Liver (tissue), 9 donors: ENCODE data around the gene GOLGA7B. TPM values are rescaled to one million over a fixed set of nuclear protein-coding genes. Genes with fewer than 3 reads are reported as not detected.

Experiments used
- DNase-seq: peaks from one replicate; pipeline ENCODE4 v3.0.0-alpha.2; 2017; ENCODE audit warnings: low spot score
- H3K27ac ChIP-seq, 2 donors: one replicate each; pipeline ENCODE4 v1.7.0; 2013; ENCODE audit warnings: inconsistent platforms in 2 of 2, low read length in 2 of 2, control low read depth in 1 of 2, low read depth in 1 of 2, mild to moderate bottlenecking in 1 of 2
- H3K27me3 ChIP-seq, 4 donors: one replicate each; pipeline versions ENCODE4 v1.6.1 to v1.7.0; 2013; ENCODE audit warnings: low read length in 3 of 4, inconsistent platforms in 1 of 4, mild to moderate bottlenecking in 1 of 4, moderate library complexity in 1 of 4; ENCODE audit not compliant: control insufficient read depth in 4 of 4, insufficient read depth in 4 of 4
- H3K36me3 ChIP-seq, 4 donors: one replicate each; pipeline versions ENCODE4 v1.6.1 to v1.7.0; 2013; ENCODE audit warnings: low read length in 3 of 4, mild to moderate bottlenecking in 3 of 4, low read depth in 1 of 4, moderate library complexity in 1 of 4; ENCODE audit not compliant: control insufficient read depth in 4 of 4, insufficient read depth in 3 of 4
- H3K4me1 ChIP-seq, 4 donors: one replicate each; pipeline versions ENCODE4 v1.6.1 to v1.7.0; 2013; ENCODE audit warnings: low read length in 3 of 4, mild to moderate bottlenecking in 3 of 4, moderate library complexity in 1 of 4; ENCODE audit not compliant: control insufficient read depth in 4 of 4, insufficient read depth in 4 of 4
- H3K4me3 ChIP-seq, 3 donors: one replicate each; pipeline versions ENCODE4 v1.6.1 to v1.7.0; 2013; ENCODE audit warnings: low read length in 3 of 3, control low read depth in 1 of 3, low read depth in 1 of 3, mild to moderate bottlenecking in 1 of 3
- H3K9ac ChIP-seq, 2 donors: one replicate each; pipeline ENCODE4 v1.7.0; 2013; ENCODE audit warnings: low read length in 2 of 2, mild to moderate bottlenecking in 2 of 2, moderate library complexity in 2 of 2, control low read depth in 1 of 2, low read depth in 1 of 2
- H3K9me3 ChIP-seq, 4 donors: one replicate each; pipeline versions ENCODE4 v1.6.1 to v1.7.0; 2013; ENCODE audit warnings: low read length in 3 of 4; ENCODE audit not compliant: control insufficient read depth in 4 of 4
- EGR1 ChIP-seq, 2 donors: IDR thresholded peaks; 2 replicates each; pipeline ENCODE4 v1.6.1; 2016 to 2018; ENCODE audit warnings: antibody characterized with exemption in 2 of 2, low read depth in 2 of 2
- FOXA1 ChIP-seq: IDR thresholded peaks from 2 replicates; pipeline ENCODE4 v1.6.1; 2016; ENCODE audit warnings: antibody characterized with exemption
- FOXA2 ChIP-seq: IDR thresholded peaks from 2 replicates; pipeline ENCODE4 v1.6.1; 2016; ENCODE audit warnings: antibody characterized with exemption
- GABPA ChIP-seq, 2 donors: IDR thresholded peaks in 1 of 2; conservative IDR thresholded peaks in 1 of 2; 2 replicates each; pipeline ENCODE4 v1.6.1; 2016; ENCODE audit warnings: antibody characterized with exemption in 2 of 2, mild to moderate bottlenecking in 1 of 2, moderate library complexity in 1 of 2
- HNF4A ChIP-seq, 2 donors: conservative IDR thresholded peaks; 2 replicates each; pipeline ENCODE4 v1.6.1; 2016; ENCODE audit warnings: antibody characterized with exemption in 2 of 2, mild to moderate bottlenecking in 2 of 2
- HNF4G ChIP-seq: IDR thresholded peaks from 2 replicates; pipeline ENCODE4 v1.6.1; 2016; ENCODE audit warnings: antibody characterized with exemption
- JUND ChIP-seq, 2 donors: IDR thresholded peaks; 2 replicates each; pipeline ENCODE4 v1.6.1; 2016; ENCODE audit warnings: antibody characterized with exemption in 2 of 2
- NR2F2 ChIP-seq: IDR thresholded peaks from 2 replicates; pipeline ENCODE4 v1.6.1; 2016; ENCODE audit warnings: antibody characterized with exemption
- RAD21 ChIP-seq, 2 donors: IDR thresholded peaks; 2 replicates each; pipeline ENCODE4 v1.6.1; 2016; ENCODE audit warnings: antibody characterized with exemption in 2 of 2, mild to moderate bottlenecking in 2 of 2
- RXRA ChIP-seq, 2 donors: IDR thresholded peaks; 2 replicates each; pipeline ENCODE4 v1.6.1; 2017 to 2018; ENCODE audit warnings: antibody characterized with exemption in 2 of 2, mild to moderate bottlenecking in 1 of 2
- SP1 ChIP-seq: IDR thresholded peaks from 2 replicates; pipeline ENCODE4 v1.6.1; 2018; ENCODE audit warnings: antibody characterized with exemption, mild to moderate bottlenecking
- TAF1 ChIP-seq: conservative IDR thresholded peaks from 2 replicates; pipeline ENCODE4 v1.6.1; 2016; ENCODE audit warnings: antibody characterized with exemption, mild to moderate bottlenecking
- YY1 ChIP-seq: IDR thresholded peaks from 2 replicates; pipeline ENCODE4 v1.6.1; 2016; ENCODE audit warnings: antibody characterized with exemption, mild to moderate bottlenecking
- WGBS: extraction: QIAGEN DNeasy Blood & Tissue Kit; methylation state at CpG from one replicate; pipeline ENCODE4 v1.1.7; 2013; 5-methylcytosine and 5-hydroxymethylcytosine counted together
- polyA plus RNA-seq, 2 donors: library from polyadenylated mRNA; stranded (reverse) in 1 of 2; unstranded in 1 of 2; fragments of 200-250 nt in 1 of 2; fragments of >200 nt in 1 of 2; fragmentation: Nextera tagmentation in 1 of 2; extraction: Ambion mirVana in 1 of 2; gene quantifications; one replicate each; pipeline versions ENCODE4 v1.2.1 to v1.2.3, GENCODE V29; 2013 to 2015
- total RNA-seq, 2 donors: library from RNA; depleted of rRNA; stranded (reverse); fragments of >200 nt; gene quantifications; one replicate each; pipeline ENCODE4 v1.2.3, GENCODE V29; 2014
- TF ChIP-seq, protein P1 (sequence below): IDR thresholded peaks from 2 replicates; pipeline ENCODE4 v1.6.1; 2016; ENCODE audit warnings: antibody characterized with exemption
- TF ChIP-seq, protein P2 (sequence below): IDR thresholded peaks from 2 replicates; pipeline ENCODE4 v1.6.1; 2016; ENCODE audit warnings: antibody characterized with exemption, mild to moderate bottlenecking
- TF ChIP-seq, protein P3 (sequence below): IDR thresholded peaks from 2 replicates; pipeline ENCODE4 v1.6.1; 2016; ENCODE audit warnings: antibody characterized with exemption
- TF ChIP-seq, protein P4 (sequence below): fragments of 150-350 bp; IDR thresholded peaks from 2 replicates; pipeline ENCODE4 v1.5.1; 2017; ENCODE audit warnings: improper control_type of control experiment, low read depth, low read length; ENCODE audit not compliant: missing input control
- TF ChIP-seq, protein P5 (sequence below): IDR thresholded peaks from 2 replicates; pipeline ENCODE4 v1.6.1; 2016; ENCODE audit warnings: antibody characterized with exemption
- donor health status: healthy.
- donor health status: healthy.
- donor health status: healthy.
- donor health status: healthy.
- donor health status: healthy.

GOLGA7B gene
- total and polyA plus RNA-seq, 4 donors = 0.05 to 0.63 (median 0.40) TPM

- Histone ChIP-seq H3K4me3 (no peak overlapping the region), H3K9me3 (no peaks in the 10 kb centered on the region), H3K4me1 (no peaks in the 10 kb centered on the region), H3K27me3 (peaks cover 0 to 4% (median 1%) of the 10 kb centered on the region in 4 donors), H3K27ac (no peak overlapping the region), H3K36me3 (no peaks in the 10 kb centered on the region), H3K9ac (no peak overlapping the region)
- TF ChIP-seq JUND (IDR thresholded peaks at IDR 0.05) = no peak
- no peak for TF ChIP-seq FOXA1
- TF ChIP-seq, protein P1, sequence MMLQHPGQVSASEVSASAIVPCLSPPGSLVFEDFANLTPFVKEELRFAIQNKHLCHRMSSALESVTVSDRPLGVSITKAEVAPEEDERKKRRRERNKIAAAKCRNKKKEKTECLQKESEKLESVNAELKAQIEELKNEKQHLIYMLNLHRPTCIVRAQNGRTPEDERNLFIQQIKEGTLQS = no peak
- TF ChIP-seq NR2F2 = no peak
- no peak for TF ChIP-seq HNF4A (conservative IDR thresholded peaks at IDR 0.05)
- TF ChIP-seq EGR1 (IDR thresholded peaks at IDR 0.05; ENCODE audit: low read depth in 2 of 2) = no peak
- no peak for TF ChIP-seq GABPA (IDR thresholded peaks at IDR 0.05 in 1 of 2, conservative IDR thresholded peaks at IDR 0.05 in 1 of 2)
- no peak for TF ChIP-seq RXRA (IDR thresholded peaks at IDR 0.05)
- TF ChIP-seq, protein P2, sequence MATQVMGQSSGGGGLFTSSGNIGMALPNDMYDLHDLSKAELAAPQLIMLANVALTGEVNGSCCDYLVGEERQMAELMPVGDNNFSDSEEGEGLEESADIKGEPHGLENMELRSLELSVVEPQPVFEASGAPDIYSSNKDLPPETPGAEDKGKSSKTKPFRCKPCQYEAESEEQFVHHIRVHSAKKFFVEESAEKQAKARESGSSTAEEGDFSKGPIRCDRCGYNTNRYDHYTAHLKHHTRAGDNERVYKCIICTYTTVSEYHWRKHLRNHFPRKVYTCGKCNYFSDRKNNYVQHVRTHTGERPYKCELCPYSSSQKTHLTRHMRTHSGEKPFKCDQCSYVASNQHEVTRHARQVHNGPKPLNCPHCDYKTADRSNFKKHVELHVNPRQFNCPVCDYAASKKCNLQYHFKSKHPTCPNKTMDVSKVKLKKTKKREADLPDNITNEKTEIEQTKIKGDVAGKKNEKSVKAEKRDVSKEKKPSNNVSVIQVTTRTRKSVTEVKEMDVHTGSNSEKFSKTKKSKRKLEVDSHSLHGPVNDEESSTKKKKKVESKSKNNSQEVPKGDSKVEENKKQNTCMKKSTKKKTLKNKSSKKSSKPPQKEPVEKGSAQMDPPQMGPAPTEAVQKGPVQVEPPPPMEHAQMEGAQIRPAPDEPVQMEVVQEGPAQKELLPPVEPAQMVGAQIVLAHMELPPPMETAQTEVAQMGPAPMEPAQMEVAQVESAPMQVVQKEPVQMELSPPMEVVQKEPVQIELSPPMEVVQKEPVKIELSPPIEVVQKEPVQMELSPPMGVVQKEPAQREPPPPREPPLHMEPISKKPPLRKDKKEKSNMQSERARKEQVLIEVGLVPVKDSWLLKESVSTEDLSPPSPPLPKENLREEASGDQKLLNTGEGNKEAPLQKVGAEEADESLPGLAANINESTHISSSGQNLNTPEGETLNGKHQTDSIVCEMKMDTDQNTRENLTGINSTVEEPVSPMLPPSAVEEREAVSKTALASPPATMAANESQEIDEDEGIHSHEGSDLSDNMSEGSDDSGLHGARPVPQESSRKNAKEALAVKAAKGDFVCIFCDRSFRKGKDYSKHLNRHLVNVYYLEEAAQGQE = no peak
- TF ChIP-seq, protein P3, sequence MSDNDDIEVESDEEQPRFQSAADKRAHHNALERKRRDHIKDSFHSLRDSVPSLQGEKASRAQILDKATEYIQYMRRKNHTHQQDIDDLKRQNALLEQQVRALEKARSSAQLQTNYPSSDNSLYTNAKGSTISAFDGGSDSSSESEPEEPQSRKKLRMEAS = no peak
- TF ChIP-seq YY1 = no peak
- no peak for TF ChIP-seq SP1
- TF ChIP-seq, protein P4, sequence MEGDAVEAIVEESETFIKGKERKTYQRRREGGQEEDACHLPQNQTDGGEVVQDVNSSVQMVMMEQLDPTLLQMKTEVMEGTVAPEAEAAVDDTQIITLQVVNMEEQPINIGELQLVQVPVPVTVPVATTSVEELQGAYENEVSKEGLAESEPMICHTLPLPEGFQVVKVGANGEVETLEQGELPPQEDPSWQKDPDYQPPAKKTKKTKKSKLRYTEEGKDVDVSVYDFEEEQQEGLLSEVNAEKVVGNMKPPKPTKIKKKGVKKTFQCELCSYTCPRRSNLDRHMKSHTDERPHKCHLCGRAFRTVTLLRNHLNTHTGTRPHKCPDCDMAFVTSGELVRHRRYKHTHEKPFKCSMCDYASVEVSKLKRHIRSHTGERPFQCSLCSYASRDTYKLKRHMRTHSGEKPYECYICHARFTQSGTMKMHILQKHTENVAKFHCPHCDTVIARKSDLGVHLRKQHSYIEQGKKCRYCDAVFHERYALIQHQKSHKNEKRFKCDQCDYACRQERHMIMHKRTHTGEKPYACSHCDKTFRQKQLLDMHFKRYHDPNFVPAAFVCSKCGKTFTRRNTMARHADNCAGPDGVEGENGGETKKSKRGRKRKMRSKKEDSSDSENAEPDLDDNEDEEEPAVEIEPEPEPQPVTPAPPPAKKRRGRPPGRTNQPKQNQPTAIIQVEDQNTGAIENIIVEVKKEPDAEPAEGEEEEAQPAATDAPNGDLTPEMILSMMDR = no peak
- no peak for TF ChIP-seq RAD21 (IDR thresholded peaks at IDR 0.05)
- TF ChIP-seq TAF1 = no peak
- TF ChIP-seq, protein P5, sequence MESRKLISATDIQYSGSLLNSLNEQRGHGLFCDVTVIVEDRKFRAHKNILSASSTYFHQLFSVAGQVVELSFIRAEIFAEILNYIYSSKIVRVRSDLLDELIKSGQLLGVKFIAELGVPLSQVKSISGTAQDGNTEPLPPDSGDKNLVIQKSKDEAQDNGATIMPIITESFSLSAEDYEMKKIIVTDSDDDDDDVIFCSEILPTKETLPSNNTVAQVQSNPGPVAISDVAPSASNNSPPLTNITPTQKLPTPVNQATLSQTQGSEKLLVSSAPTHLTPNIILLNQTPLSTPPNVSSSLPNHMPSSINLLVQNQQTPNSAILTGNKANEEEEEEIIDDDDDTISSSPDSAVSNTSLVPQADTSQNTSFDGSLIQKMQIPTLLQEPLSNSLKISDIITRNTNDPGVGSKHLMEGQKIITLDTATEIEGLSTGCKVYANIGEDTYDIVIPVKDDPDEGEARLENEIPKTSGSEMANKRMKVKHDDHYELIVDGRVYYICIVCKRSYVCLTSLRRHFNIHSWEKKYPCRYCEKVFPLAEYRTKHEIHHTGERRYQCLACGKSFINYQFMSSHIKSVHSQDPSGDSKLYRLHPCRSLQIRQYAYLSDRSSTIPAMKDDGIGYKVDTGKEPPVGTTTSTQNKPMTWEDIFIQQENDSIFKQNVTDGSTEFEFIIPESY = no peak
- TF ChIP-seq HNF4G = no peak
- no peak for TF ChIP-seq FOXA2
- DNase-seq = no peak
- WGBS = 56% methylated on average over 10 of the region's 10 CpGs
These were observed 21.8 kb upstream of the GOLGA7B start for GRCh38 chr10:97827702-97828291.
